Activated T-helper 9 cell treated with anti-CD3 and anti-CD28 coated beads, Interleukin-2, amount 50 U/mL, for 16 hours (primary cell): ENCODE measurements around the gene DUS1L.

Source experiments
- DNase-seq: peaks from one replicate; pipeline ENCODE4 v3.0.0-alpha.2; 2020; ENCODE audit warnings: low read depth

Gene DUS1L

GRCh38 chr17:82065638-82066303, at the start of gene DUS1L:
DUS1L (minus strand) TSS chr17:82065804; CDS start chr17:82065059, 745 bp downstream.
- peak; percentile 64 for DNase-seq

- DNase-seq: no peak
Observed at GRCh38 chr17:82114872-82115271, 49.3 kb upstream of the DUS1L start.

GRCh38 chr17:82114447-82114846, 48.8 kb upstream of the DUS1L start:
- no peak for DNase-seq

GRCh38 chr17:82113941-82114340, 48.3 kb upstream of the DUS1L start:
- no peak for DNase-seq

DNA sequence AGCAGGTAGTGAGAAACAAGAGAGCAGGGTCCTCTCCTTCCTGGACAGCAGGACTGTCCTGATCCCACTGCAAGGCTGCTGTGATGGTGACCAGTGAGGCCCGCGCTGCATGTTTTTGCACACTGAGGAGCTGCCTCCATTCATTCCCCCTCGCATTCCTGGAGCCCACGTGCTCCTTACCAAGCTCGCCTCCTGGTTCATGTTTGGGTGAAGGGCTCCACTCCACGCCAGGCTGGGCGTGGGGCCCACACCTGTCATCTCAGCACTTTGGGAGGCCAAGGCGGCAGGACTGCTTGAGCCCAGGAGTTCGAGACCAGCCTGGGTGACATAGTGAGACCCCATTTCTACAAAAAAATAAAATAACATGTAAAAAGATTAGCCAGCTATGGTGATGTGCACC, 47.8 kb upstream of the DUS1L start:
- DNase-seq: no peak

DNA sequence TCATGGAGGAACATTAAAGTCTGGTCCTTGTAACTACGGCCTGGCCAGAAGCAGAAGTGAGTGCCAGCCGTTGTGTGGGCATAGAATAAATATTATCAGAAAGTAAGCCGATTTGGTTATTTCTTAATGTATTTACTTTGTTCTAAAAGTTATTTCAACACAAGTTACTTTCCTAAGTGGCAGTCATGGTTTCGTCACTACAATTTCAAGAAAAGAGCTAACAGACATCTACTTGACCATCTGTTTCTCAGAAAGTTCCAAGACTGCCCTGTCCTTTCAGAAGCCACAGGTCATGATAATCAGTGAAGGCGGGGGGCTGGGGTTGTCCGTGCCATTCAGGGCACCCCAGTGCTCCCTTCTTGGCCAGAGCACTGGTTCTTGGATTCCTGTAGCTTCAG, 47.3 kb upstream of the DUS1L start:
- no peak for DNase-seq

DNA sequence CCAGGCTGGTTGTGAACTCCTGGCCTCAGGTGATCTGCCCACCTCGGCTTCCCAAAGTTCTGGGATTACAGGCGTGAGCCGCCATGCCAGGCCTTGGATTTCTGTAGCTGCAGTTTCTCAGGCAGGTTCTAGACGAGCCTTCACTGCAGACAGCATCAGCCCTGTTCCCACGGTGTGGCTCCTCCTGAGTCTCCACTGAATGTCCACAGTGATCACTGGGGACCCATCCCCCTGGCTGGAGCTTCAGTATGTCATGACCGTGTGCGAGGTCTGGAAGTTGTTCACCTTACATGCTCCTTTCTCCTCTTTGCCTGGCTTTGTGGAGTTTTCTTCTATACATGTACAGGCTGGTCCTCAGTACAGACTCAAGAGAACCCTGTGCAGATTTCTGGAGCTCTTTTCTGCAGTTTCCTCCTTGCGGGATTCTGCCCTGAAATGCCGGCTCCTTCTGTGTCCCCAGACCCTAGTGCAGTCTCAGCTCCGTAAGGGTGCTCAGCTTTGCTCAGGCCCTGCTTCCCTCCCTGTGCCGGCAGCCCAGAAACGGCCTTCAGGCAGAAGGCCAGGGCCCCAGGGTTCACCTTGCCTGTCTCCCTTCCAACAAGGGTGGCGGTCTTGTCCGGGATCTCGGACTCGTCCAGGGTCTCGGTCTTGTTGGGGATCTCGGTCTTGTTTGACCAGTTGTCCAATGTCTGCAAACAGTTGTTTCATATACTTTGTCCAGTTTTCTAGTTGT, 46.7 kb upstream of the DUS1L start:
- DNase-seq: no peak

- no peak for DNase-seq
Observed at GRCh38 chr17:82110298-82110697, 44.7 kb upstream of the DUS1L start.

DNA sequence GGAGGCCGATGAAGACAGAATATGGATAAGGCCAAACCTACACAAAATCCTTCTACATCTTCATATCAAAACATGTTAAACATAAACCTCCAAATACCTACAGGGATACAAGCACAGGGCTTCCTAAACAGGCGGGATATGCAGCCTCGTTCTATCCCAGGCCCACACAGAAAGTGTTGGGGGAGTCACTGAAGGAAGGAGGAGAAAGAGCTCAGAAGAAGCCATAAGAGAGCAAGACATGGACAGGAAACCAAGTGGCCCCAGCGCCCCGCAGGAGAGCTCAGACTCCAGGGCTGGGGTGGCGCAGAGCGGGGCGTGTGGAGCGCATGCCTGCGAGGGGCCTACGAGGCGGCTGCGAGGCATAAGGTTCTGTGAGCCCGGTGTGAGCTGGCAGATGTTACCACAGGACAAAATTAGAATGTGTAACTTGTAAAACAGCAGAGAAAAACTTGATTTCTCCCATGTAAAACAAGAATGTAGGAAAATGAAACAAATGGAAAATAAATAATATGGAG, 43.4 kb upstream of the DUS1L start:
- no peak for DNase-seq

DNA sequence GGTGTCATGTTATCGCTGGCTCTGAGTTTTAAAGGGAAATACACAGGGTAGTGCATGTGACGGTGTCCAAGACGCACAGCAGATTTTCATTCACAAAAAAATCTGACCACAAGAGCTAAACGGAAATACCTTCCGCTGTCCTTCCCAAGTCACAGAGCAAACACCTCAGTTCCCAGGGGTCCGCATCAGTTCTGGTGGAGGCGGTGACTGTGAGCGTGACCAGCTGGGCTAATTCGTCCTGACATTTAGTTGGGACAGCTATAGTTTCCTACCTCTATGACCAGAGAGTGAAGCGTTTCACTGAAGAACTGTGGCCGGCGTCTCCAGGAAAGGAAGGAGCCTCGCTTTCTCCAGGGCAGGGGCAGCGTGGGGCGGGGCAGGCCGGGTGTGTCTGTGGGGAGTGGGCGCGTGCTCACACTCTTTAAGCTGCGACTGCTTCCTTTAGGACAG, 42.9 kb upstream of the DUS1L start:
- no peak for DNase-seq

GRCh38 chr17:82108038-82108437, 42.4 kb upstream of the DUS1L start:
- no peak for DNase-seq

- no peak for DNase-seq
Observed at GRCh38 chr17:82107341-82107860, 41.8 kb upstream of the DUS1L start.

GRCh38 chr17:82106688-82107305, 41.2 kb upstream of the DUS1L start:
- DNase-seq: no peak

- DNase-seq: peak; percentile 39
Observed at GRCh38 chr17:82105882-82106687, 40.5 kb upstream of the DUS1L start.

GRCh38 chr17:82105417-82105881, 39.8 kb upstream of the DUS1L start:
- DNase-seq: no peak

GRCh38 chr17:82104797-82105416, 39.3 kb upstream of the DUS1L start:
- DNase-seq: no peak

DNA sequence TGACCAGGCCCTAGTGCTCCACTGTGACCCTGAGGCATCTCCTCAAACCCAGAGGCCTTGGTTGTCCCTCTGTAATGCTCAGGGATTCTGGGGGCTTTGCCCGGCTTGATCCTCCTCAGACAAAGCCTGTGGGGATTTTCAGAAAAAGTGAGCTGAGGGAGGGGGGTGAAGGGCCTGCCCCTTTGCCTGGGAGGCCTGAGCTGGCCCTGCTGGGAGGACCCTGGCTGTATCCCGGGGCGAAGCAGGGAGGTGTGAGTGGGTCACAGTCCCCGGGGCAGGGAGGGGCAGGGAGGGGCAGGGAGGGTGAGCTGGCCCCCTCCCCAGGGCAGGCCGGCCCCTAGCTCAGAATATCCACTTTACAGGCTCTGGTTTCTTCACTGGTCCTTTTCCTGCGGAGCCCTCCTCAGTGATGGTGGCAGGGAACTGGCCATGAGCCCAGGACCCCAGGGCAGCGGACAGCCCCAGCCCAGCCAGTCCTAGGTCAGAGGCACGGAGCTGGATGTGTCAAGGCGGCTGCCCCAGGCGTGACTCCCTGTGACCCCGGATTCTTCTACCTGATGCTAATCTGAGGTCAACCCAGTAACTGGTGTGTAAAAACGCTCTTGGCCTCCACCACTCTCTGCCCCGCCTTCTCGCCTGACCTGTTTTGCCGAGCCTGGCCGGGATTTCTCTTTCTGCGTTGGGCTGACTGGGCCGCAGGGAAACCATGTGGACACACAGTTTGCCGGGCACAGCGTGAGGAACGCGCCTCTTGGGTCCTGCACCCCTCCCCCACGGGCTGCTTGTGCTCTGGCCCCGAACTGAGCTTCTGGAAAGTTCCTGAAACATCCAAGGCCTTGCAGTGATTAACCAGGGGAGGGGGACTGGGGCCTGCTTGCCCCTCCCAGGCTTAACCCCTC, 38.2 kb upstream of the DUS1L start:
- DNase-seq: no peak

- no peak for DNase-seq
Observed at GRCh38 chr17:82101767-82102679, 36.4 kb upstream of the DUS1L start.

DNA sequence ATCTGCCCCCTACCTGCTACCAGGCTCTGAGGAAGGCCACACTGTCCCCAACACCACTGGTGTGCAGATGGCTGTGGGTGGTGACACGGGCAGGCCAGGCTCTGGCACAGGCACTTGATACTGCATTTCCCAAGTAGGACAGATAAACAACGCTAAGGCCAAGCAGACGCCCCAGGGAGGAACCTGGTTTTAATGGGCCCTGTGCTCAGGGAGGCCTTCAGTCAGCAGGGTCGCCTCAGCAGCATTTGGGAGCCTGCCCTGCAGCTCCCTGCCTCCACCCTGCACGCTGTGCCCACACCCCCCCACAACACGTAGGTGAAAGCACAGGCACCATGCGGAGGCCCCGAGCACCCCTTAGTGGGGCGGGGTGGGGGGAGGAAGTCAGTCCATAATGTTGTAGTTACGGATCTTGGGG, 35.7 kb upstream of the DUS1L start:
- no peak for DNase-seq
